ENCODE measurements around the gene MCF2. TPM values are rescaled to one million over a fixed set of nuclear protein-coding genes. Genes with fewer than 3 reads are reported as not detected.

The MCF2 gene
- total and polyA plus RNA-seq, 2 of the 8 experiments (the other 6 are each of a cell fraction or from before 2014, with no cell fraction given), result 0.30 to 0.71 TPM

- TF ChIP-seq CHD7 (IDR thresholded peaks at IDR 0.05; ENCODE audit: insufficient replicate concordance, low read length) (no peak), GTF2F1 (IDR thresholded peaks at IDR 0.05; ENCODE audit: borderline replicate concordance, low read depth, low read length) (no peak), YY1 (IDR thresholded peaks at IDR 0.05; ENCODE audit: low read depth, low read length) (no peak), SAP30 (IDR thresholded peaks at IDR 0.05; ENCODE audit: insufficient read depth, insufficient replicate concordance, low read length) (no peak), USF2 (IDR thresholded peaks at IDR 0.05; ENCODE audit: low read length) (no peak)
Observed at GRCh38 chrX:139581068-139581467, 126.9 kb downstream of the MCF2 start (continued).
